GM12878 (cell line): Measurements from ENCODE around the gene UBB. TPM values are rescaled to one million over a fixed set of nuclear protein-coding genes. Genes with fewer than 3 reads are reported as not detected.
A peak's percentile ranks its signal among the peaks of the same experiment; 100 is the strongest.

ENCODE experiments used
- ATAC-seq: fragments of 200-7000 bp; cut with Tn5 transposase; 3 replicates; pipeline ENCODE4 v1.9.1; 2020; ENCODE audit warnings: mild to moderate bottlenecking, moderate library complexity
- BruUV-seq: library from RNA; stranded (reverse); fragments of 400-500 nt; replicated peaks from 2 replicates; lab custom pipeline; 2021; lab: Mats Ljungman, UMichigan
- CTCF ChIA-PET: fragments of 300-600 bp; sonication (Branson Sonifier 250); formaldehyde crosslinking; extraction: SDS; loops from one replicate; lab custom pipeline; 2021; ENCODE audit warnings: inconsistent platforms; lab: Yijun Ruan, JAX
- POLR2A ChIA-PET: fragments of 350-600 bp; formaldehyde crosslinking; extraction: SDS; loops from one replicate; lab custom pipeline; 2021; ENCODE audit warnings: inconsistent platforms; lab: Charles Lee
- RAD21 ChIA-PET: fragments of 300-600 bp; sonication (Branson Sonifier 250); formaldehyde crosslinking; loops from one replicate; lab custom pipeline; 2023; ENCODE audit warnings: antibody characterized with exemption; ENCODE audit not compliant: unreplicated experiment; lab: Charles Lee
- SMC1A ChIA-PET: fragments of 300-600 bp; sonication (Branson Sonifier 250); formaldehyde crosslinking; loops from one replicate; lab custom pipeline; 2023; ENCODE audit not compliant: unreplicated experiment, uncharacterized antibody; lab: Charles Lee
- DNase-seq: peaks from one replicate; pipeline ENCODE4 v3.0.0-alpha.2; 2011; ENCODE audit warnings: low read depth, low spot score
- FAIRE-seq: peaks from 3 replicates; lab custom pipeline; 2011; peaks lifted over from hg19 to GRCh38; lab: Jason Lieb, UNC
- H2AFZ ChIP-seq: 2 replicates; pipeline ENCODE4 v1.6.0; 2011; ENCODE audit warnings: low read depth, low read length, control low read depth; ENCODE audit not compliant: control insufficient read depth
- H3K27ac ChIP-seq: 2 replicates; pipeline ENCODE4 v1.5.1; 2011; ENCODE audit warnings: control low read depth; ENCODE audit not compliant: control insufficient read depth, insufficient read depth
- H3K27me3 ChIP-seq, 2 experiments: replicated peaks in 1 of 2; 2 replicates each; pipeline versions ENCODE4 v1.6.0 to v1.6.1; 2011; ENCODE audit warnings: low read length in 1 of 2; ENCODE audit not compliant: control insufficient read depth in 2 of 2, insufficient read depth in 2 of 2
- H3K36me3 ChIP-seq, 2 experiments: 2 replicates each; pipeline ENCODE4 v1.5.1; 2011; ENCODE audit warnings: low read length in 1 of 2; ENCODE audit not compliant: control insufficient read depth in 2 of 2, insufficient read depth in 2 of 2
- H3K4me1 ChIP-seq: 2 replicates; pipeline ENCODE4 v1.6.1; 2011; ENCODE audit warnings: mild to moderate bottlenecking, low read length, moderate library complexity, mixed read lengths; ENCODE audit not compliant: control insufficient read depth, insufficient read depth
- H3K4me2 ChIP-seq: 2 replicates; pipeline ENCODE4 v1.6.0; 2011; ENCODE audit warnings: control low read depth; ENCODE audit not compliant: control insufficient read depth, insufficient read depth
- H3K4me3 ChIP-seq: fragments of 200-600 bp; sonication (generic); 2 replicates; pipeline ENCODE4 v1.5.1; 2016
- H3K79me2 ChIP-seq: 2 replicates; pipeline ENCODE4 v1.6.0; 2011; ENCODE audit warnings: low read length; ENCODE audit not compliant: control insufficient read depth, insufficient read depth
- H3K9ac ChIP-seq: 2 replicates; pipeline ENCODE4 v1.8.0; 2011; ENCODE audit warnings: low read length, control low read depth, mixed read lengths; ENCODE audit not compliant: control insufficient read depth, insufficient read depth
- H3K9me3 ChIP-seq: replicated peaks from 3 replicates; pipeline ENCODE4 v1.5.1; 2011; ENCODE audit warnings: mild to moderate bottlenecking, low read length; ENCODE audit not compliant: control insufficient read depth, insufficient read depth
- H4K20me1 ChIP-seq: 2 replicates; pipeline ENCODE4 v1.6.0; 2011; ENCODE audit not compliant: control insufficient read depth, insufficient read depth
- CHD2 ChIP-seq: IDR thresholded peaks from 2 replicates; pipeline ENCODE4 v1.6.1; 2011; ENCODE audit warnings: low read depth, low read length, improper control_type of control experiment, borderline replicate concordance
- CTCF ChIP-seq, 3 experiments: IDR thresholded peaks in 2 of 3; conservative IDR thresholded peaks in 1 of 3; 2 replicates each; pipeline ENCODE4 v1.5.1; 2011; ENCODE audit warnings: low read depth in 3 of 3, low read length in 3 of 3, mild to moderate bottlenecking in 3 of 3, control low read depth in 2 of 3, moderate library complexity in 2 of 3, inconsistent platforms in 1 of 3, mixed read lengths in 1 of 3; ENCODE audit not compliant: control insufficient read depth in 2 of 3, insufficient read depth in 1 of 3; ENCODE audit errors: extremely low read depth in 1 of 3
- E2F4 ChIP-seq: IDR thresholded peaks from 2 replicates; pipeline ENCODE4 v1.6.1; 2012; ENCODE audit warnings: low read depth, low read length, improper control_type of control experiment
- KAT2A ChIP-seq: conservative IDR thresholded peaks from 2 replicates; pipeline ENCODE4 v1.6.1; 2011; ENCODE audit warnings: low read depth, low read length; ENCODE audit not compliant: control insufficient read depth
- MEF2B ChIP-seq: fragments of 450-650 bp; IDR thresholded peaks from 2 replicates; pipeline ENCODE4 v1.6.1; 2018; ENCODE audit warnings: mild to moderate bottlenecking, moderate library complexity; ENCODE audit not compliant: partially characterized antibody, poor library complexity, severe bottlenecking
- PAX8 ChIP-seq: fragments of 450-650 bp; IDR thresholded peaks from 2 replicates; pipeline ENCODE4 v1.6.1; 2017; ENCODE audit warnings: mild to moderate bottlenecking, moderate library complexity
- RUNX3 ChIP-seq: IDR thresholded peaks from 2 replicates; pipeline ENCODE4 v1.6.1; 2012; ENCODE audit warnings: low read length, inconsistent platforms
- SPI1 ChIP-seq: IDR thresholded peaks from 2 replicates; pipeline ENCODE4 v1.6.1; 2011; ENCODE audit warnings: low read depth, mild to moderate bottlenecking, low read length, moderate library complexity, borderline replicate concordance; ENCODE audit not compliant: insufficient read depth
- TBL1XR1 ChIP-seq: IDR thresholded peaks from 2 replicates; pipeline ENCODE4 v1.6.1; 2012; ENCODE audit warnings: low read depth, low read length, improper control_type of control experiment
- YBX1 ChIP-seq: fragments of 450-650 bp; IDR thresholded peaks from 2 replicates; pipeline ENCODE4 v1.6.1; 2016; ENCODE audit warnings: antibody characterized with exemption
- ZNF274 ChIP-seq: IDR thresholded peaks from one replicate; pipeline ENCODE4 v1.8.0; 2011; ENCODE audit not compliant: insufficient read length, insufficient read depth
- WGBS: methylation state at CpG from one replicate; pipeline ENCODE4 v1.1.6; 2016; ENCODE audit warnings: low lambda C conversion rate; ENCODE audit not compliant: insufficient replicate concordance, insufficient coverage; ENCODE audit errors: missing lambda C conversion rate; 5-methylcytosine and 5-hydroxymethylcytosine counted together
- in situ Hi-C: fragments of 300-500 bp; cut with MboI; formaldehyde crosslinking; loops from 9 replicates; pipeline ENCODE4 v1.14.3; 2018; ENCODE audit warnings: mixed read lengths
- intact Hi-C: fragments of 100-400 bp; cut with micrococcal nuclease; formaldehyde crosslinking; loops from one replicate; pipeline ENCODE4 v1.14.2; 2022; ENCODE audit not compliant: unreplicated experiment
- polyA plus RNA-seq, 11 experiments: library from polyadenylated mRNA; depleted of rRNA in 4 of 11; unstranded in 6 of 11; stranded (reverse) in 5 of 11; fragments of >200 nt; fragmentation: Nextera tagmentation in 4 of 11; fragmentation: Illumina TruSeq in 1 of 11; extraction: Ambion mirVana in 4 of 11; extraction: Trizol in 1 of 11; gene quantifications; 1 replicate in 1 of 11; 2 replicates in 10 of 11; pipeline versions ENCODE4 v1.2.1 to v1.2.3, GENCODE V29; 2011 to 2016; ENCODE audit warnings: inconsistent platforms in 2 of 11, missing spikeins in 2 of 11, low read depth in 1 of 11
- total RNA-seq, 4 experiments: library from RNA; depleted of rRNA in 3 of 4; stranded (reverse); fragments of >200 nt in 3 of 4; fragmentation: Illumina TruSeq in 1 of 4; extraction: Trizol in 1 of 4; gene quantifications; 2 replicates each; pipeline versions ENCODE4 v1.2.1 to v1.2.3, GENCODE V29; 2013 to 2021
- TF ChIP-seq, protein P1 (sequence below): IDR thresholded peaks from 2 replicates; pipeline ENCODE4 v1.6.1; 2011; ENCODE audit warnings: borderline replicate concordance, low read depth, mild to moderate bottlenecking, moderate library complexity, low read length; ENCODE audit not compliant: insufficient read depth, poor library complexity, severe bottlenecking
- TF ChIP-seq, protein P2 (sequence below): IDR thresholded peaks from 2 replicates; pipeline ENCODE4 v1.6.1; 2011; ENCODE audit warnings: mild to moderate bottlenecking, low read depth, low read length, moderate library complexity; ENCODE audit not compliant: insufficient replicate concordance

The UBB gene
- total and polyA plus RNA-seq, 10 of the 15 experiments (the other 5 are each of a cell fraction or from before 2014, with no cell fraction given), result 1,133 to 4,246 (median 2,099) TPM

- TF ChIP-seq E2F4 (no peak), RUNX3 (no peak), CTCF (IDR thresholded peaks at IDR 0.05 in 2 of 3, conservative IDR thresholded peaks at IDR 0.05 in 1 of 3; ENCODE audit: control insufficient read depth in 2 of 3, extremely low read depth in 1 of 3, insufficient read depth in 1 of 3, low read depth in 3 of 3, low read length in 3 of 3) (no peak), CHD2 (no peak), TBL1XR1 (no peak)
Measured at GRCh38 chr17:16418685-16419068, 37.8 kb downstream of the UBB start (continued).

DNA sequence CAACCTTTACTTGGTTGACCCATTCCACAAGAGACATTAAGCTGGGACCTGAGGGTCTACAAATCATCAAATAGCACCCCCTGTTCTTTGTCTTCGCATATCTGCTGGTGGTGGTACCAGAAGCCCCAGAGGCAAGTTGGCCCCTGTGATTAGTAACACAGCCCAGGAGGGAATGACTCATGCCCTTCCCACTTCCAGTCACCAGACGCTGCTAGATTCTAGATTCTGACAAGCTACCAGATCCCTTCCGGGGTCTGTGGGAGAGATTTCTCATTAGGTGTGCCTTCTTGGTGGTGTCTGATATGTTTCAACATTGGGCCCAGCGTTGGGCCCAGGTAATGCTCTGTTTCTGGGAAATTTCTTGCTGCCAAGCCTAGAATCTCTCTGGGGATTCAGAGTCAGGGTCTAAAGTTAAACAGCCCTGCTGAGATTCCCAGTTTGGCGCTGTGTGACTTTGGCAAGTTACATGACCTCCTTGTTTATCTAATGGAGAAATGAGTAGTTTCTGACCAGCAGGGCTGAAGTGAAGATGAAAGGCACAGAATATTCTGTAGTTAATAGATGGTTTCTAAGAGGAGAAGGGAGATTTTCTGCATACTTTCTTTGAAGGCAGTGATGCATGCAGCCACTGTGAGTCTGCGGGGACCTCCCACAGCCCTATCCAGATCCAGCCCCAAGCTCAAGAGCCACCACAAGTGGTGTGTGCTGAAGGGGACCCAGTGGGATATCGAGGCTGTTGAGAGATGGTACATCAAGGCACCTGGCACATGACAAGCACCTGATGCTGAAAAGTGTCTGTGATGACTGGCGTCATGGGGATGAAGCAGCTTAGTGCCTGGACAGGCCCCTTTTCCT, 38.4 kb downstream of the UBB start:
- ChIA-PET RAD21 (interaction anchor here (0.8 to 6.8 kb wide), 11 partner anchors 8 to 133 kb away, joined by 3 to 82 read pairs (median 3); partner anchors contain the start of gene UBB), SMC1A (interaction anchor here (0.6 to 5.4 kb wide), 5 partner anchors 13 to 55 kb away, joined by 3 to 41 read pairs (median 13); no protein-coding TSS in a partner anchor), POLR2A (interaction anchor here (0.5 to 6.7 kb wide), 7 partner anchors 11 to 59 kb away, joined by 3 to 54 read pairs (median 6); partner anchors contain the start of gene UBB), CTCF (interaction anchor here (1.0 to 7.4 kb wide), 8 partner anchors 9 to 66 kb away, joined by 3 to 127 read pairs (median 10); partner anchors contain the start of gene CENPV)
- Histone ChIP-seq H3K79me2 (peaks cover 59% of the 10 kb centered on the region), H3K27me3 (no peaks in the 10 kb centered on the region), H3K4me1 (peaks cover 44% of the 10 kb centered on the region), H2AFZ (no peak overlapping the region), H3K9me3 (no peaks in the 10 kb centered on the region), H3K36me3 (peaks cover 15 to 22% of the 10 kb centered on the region in 2 experiments), H3K27ac (peak overlapping the region; percentile 91), H3K9ac (peak overlapping the region; percentile 73), H3K4me3 (peak overlapping the region; percentile 95), H4K20me1 (no peaks in the 10 kb centered on the region), H3K4me2 (peak overlapping the region; percentile 92)
- DNase-seq, result peak; percentile 59
- BruUV-seq, result no TSS peak
- intact Hi-C loops, result loop anchor here (2.0 to 10.0 kb wide), 2 partner anchors 20 to 204 kb away; partner anchors contain the start of genes NCOR1 and PIGL
- peak; percentile 84 for FAIRE-seq
- in situ Hi-C loops, result loop anchor here (5.0 to 10.0 kb wide), 2 partner anchors 37 to 566 kb away; partner anchors contain the start of gene UBB
- WGBS, result 5% methylated on average over 8 of the region's 8 CpGs
- peak; percentile 49 for ATAC-seq
- TF ChIP-seq KAT2A (no peak), YBX1 (no peak), SPI1 (peak; percentile 53; the same call in 1 of the 2 replicates), MEF2B (peak; percentile 65), ZNF274 (no peak), PAX8 (no peak)
- TF ChIP-seq, protein P1, sequence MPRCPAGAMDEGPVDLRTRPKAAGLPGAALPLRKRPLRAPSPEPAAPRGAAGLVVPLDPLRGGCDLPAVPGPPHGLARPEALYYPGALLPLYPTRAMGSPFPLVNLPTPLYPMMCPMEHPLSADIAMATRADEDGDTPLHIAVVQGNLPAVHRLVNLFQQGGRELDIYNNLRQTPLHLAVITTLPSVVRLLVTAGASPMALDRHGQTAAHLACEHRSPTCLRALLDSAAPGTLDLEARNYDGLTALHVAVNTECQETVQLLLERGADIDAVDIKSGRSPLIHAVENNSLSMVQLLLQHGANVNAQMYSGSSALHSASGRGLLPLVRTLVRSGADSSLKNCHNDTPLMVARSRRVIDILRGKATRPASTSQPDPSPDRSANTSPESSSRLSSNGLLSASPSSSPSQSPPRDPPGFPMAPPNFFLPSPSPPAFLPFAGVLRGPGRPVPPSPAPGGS, result peak; percentile 58
- TF ChIP-seq, protein P2, sequence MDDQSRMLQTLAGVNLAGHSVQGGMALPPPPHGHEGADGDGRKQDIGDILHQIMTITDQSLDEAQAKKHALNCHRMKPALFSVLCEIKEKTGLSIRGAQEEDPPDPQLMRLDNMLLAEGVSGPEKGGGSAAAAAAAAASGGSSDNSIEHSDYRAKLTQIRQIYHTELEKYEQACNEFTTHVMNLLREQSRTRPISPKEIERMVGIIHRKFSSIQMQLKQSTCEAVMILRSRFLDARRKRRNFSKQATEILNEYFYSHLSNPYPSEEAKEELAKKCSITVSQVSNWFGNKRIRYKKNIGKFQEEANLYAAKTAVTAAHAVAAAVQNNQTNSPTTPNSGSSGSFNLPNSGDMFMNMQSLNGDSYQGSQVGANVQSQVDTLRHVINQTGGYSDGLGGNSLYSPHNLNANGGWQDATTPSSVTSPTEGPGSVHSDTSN, result no peak
